ENCODE data around the gene ZNF655. TPM values are rescaled to one million over a fixed set of nuclear protein-coding genes. Genes with fewer than 3 reads are reported as not detected.

ZNF655 gene, protein sequence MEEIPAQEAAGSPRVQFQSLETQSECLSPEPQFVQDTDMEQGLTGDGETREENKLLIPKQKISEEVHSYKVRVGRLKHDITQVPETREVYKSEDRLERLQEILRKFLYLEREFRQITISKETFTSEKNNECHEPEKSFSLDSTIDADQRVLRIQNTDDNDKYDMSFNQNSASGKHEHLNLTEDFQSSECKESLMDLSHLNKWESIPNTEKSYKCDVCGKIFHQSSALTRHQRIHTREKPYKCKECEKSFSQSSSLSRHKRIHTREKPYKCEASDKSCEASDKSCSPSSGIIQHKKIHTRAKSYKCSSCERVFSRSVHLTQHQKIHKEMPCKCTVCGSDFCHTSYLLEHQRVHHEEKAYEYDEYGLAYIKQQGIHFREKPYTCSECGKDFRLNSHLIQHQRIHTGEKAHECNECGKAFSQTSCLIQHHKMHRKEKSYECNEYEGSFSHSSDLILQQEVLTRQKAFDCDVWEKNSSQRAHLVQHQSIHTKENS
- total RNA-seq (2021) (37.1 to 40.4 TPM (median 38.2 TPM) in 3 replicates), Bru-seq, nascent RNA (percentile 97 among the genes with signal in this experiment)
- long read RNA-seq, experiment 1, full-length matches to known transcripts = 73 of 85 reads
- long read RNA-seq, experiment 1, partial matches to known transcripts = 1 of 85 reads
- long read RNA-seq, experiment 1, other reads (novel, unspliced or antisense) = 11 of 85 reads
- long read RNA-seq, experiment 2, partial matches to known transcripts = 1 of 11 reads
- long read RNA-seq, experiment 2, other reads (novel, unspliced or antisense) = 1 of 11 reads
- long read RNA-seq, experiment 3, transcript ZNF655-203 (3 exons, 1,370 nt) = major isoform, 9 of 25 reads
- long read RNA-seq, experiment 3, partial matches to known transcripts = 0 of 25 reads
- long read RNA-seq, experiment 3, other reads (novel, unspliced or antisense) = 6 of 25 reads

- Mint-ChIP-seq H3K4me3 (peak within 1 kb of the TSS; percentile 98), H3K9me3 (no peaks in the 10 kb centered on the region), H3K4me1 (peaks cover 11% of the 10 kb centered on the region), H3K27me3 (ENCODE audit: low read depth) (no peaks in the 10 kb centered on the region), H3K36me3 (peaks cover 31% of the 10 kb centered on the region), H3K27ac (peak within 1 kb of the TSS; percentile 94)
- ChIA-PET POLR2A (interaction anchor here (0.6 to 2.6 kb wide), 5 partner anchors 35 to 150 kb away, joined by 3 to 8 read pairs (median 3); partner anchors contain the start of genes BUD31, PDAP1 and ZNF394), CTCF (interaction anchor here (0.6 to 3.7 kb wide), 4 partner anchors 22 to 322 kb away, joined by 4 to 16 read pairs (median 11); partner anchors contain the start of gene ZSCAN25)
- DNase-seq (ENCODE audit: low spot score) (peak; percentile 94), ATAC-seq (peak; percentile 97)
- TF ChIP-seq SP1 (CRISPR knock-in tag; conservative IDR thresholded peaks at IDR 0.05) (peak; percentile 77), SMAD3 (CRISPR knock-in tag; IDR thresholded peaks at IDR 0.05; ENCODE audit: borderline replicate concordance) (0 out of 2 replicates have a peak, but pooled peaks have one; percentile 14), ZMAT4 (CRISPR knock-in tag; IDR thresholded peaks at IDR 0.05) (no peak), RORB (CRISPR knock-in tag; IDR thresholded peaks at IDR 0.05) (no peak), FOXK1 (CRISPR knock-in tag; IDR thresholded peaks at IDR 0.05) (0 out of 2 replicates have a peak, but pooled peaks have one; percentile 9), GRHL2 (CRISPR knock-in tag; IDR thresholded peaks at IDR 0.05; ENCODE audit: insufficient replicate concordance, severe bottlenecking) (no peak), FOXP4 (CRISPR knock-in tag; IDR thresholded peaks at IDR 0.05) (0 out of 2 replicates have a peak, but pooled peaks have one; percentile 34), MYBL2 (CRISPR knock-in tag; IDR thresholded peaks at IDR 0.05) (peak; percentile 20; the same call in 1 of the 2 replicates), MAX (CRISPR knock-in tag; IDR thresholded peaks at IDR 0.05) (peak; percentile 74), NR2C2 (CRISPR knock-in tag; IDR thresholded peaks at IDR 0.05) (no peak; the same call in 1 of the 2 replicates), OVOL2 (CRISPR knock-in tag; IDR thresholded peaks at IDR 0.05; ENCODE audit: borderline replicate concordance) (no peak), ZNF121 (CRISPR knock-in tag; IDR thresholded peaks at IDR 0.05) (no peak), E2F1 (CRISPR knock-in tag; IDR thresholded peaks at IDR 0.05) (peak; percentile 58; the same call in 1 of the 2 replicates), FOXP1 (CRISPR knock-in tag; IDR thresholded peaks at IDR 0.05; ENCODE audit: borderline replicate concordance) (peak; percentile 9; the same call in 1 of the 2 replicates), GABPB1 (CRISPR knock-in tag; IDR thresholded peaks at IDR 0.05) (peak; percentile 23; the same call in 1 of the 2 replicates), STAT6 (CRISPR knock-in tag; conservative IDR thresholded peaks at IDR 0.05; ENCODE audit: low read depth) (no peak), EMX1 (CRISPR knock-in tag; IDR thresholded peaks at IDR 0.05) (no peak), NFE2L1 (CRISPR knock-in tag; IDR thresholded peaks at IDR 0.05) (no peak), ATF2 (CRISPR knock-in tag; IDR thresholded peaks at IDR 0.05; ENCODE audit: borderline replicate concordance, low read depth) (no peak), MLX (CRISPR knock-in tag; IDR thresholded peaks at IDR 0.05) (0 out of 2 replicates have a peak, but pooled peaks have one; percentile 43)
- TF ChIP-seq, protein P1, sequence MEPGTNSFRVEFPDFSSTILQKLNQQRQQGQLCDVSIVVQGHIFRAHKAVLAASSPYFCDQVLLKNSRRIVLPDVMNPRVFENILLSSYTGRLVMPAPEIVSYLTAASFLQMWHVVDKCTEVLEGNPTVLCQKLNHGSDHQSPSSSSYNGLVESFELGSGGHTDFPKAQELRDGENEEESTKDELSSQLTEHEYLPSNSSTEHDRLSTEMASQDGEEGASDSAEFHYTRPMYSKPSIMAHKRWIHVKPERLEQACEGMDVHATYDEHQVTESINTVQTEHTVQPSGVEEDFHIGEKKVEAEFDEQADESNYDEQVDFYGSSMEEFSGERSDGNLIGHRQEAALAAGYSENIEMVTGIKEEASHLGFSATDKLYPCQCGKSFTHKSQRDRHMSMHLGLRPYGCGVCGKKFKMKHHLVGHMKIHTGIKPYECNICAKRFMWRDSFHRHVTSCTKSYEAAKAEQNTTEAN (CRISPR knock-in tag; IDR thresholded peaks at IDR 0.05) = no peak
Observed at GRCh38 chr7:99558306-99559174, at the start of gene ZNF655. TSS of gene ZNF655 (plus strand) at chr7:99558642. CDS start at chr7:99560560, 1,918 bp downstream.

Measured in WTC11 (cell line).